Vagina (tissue), 2 donors: ENCODE data around the gene WNK2.

ENCODE experiments used
- POLR2A ChIP-seq, 2 donors: fragments of 450-650 bp; IDR thresholded peaks; one replicate each; pipeline ENCODE4 v1.6.1; 2017; ENCODE audit warnings: antibody characterized with exemption in 2 of 2, mild to moderate bottlenecking in 2 of 2, moderate library complexity in 2 of 2
- TF ChIP-seq, protein P1 (sequence below), 3 experiments: fragments of 450-650 bp in 2 of 3; fragments of 200-600 bp in 1 of 3; sonication (generic) in 1 of 3; IDR thresholded peaks; one replicate each; pipeline ENCODE4 v1.5.1; 2017 to 2019; ENCODE audit warnings: antibody characterized with exemption in 3 of 3, mild to moderate bottlenecking in 2 of 3, moderate library complexity in 2 of 3

DNA sequence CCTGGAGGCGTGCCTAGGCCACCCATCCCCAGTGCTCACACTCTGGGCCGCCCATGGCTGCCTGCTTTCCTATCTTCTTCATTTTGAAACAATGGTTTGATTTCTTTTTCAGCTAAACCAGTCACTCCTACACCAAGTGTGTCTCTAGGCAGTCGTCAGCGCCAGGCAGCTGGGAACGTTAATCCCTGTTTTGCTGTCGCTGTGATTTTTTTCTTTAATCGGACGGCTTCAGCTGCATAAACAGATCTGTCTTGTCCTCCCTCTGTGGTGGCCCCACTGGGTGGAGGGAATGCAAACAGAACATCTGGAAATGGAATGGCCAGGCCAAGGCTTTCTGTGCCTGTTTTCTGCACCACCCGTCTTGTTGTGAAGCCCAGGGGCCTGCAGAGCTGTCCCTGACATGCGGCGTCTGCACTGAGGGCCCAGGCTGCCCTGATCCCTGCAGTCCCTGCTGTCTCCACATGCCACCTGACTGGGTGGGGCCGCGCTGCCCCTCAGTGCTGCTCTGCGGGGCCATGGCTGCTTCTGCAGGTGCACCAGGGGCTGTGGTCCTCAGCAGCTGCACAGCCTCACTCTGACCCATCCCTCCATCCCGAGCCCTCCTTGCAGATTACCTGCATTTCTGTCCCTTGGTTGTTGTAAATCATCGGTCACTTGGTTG lies 51.5 kb downstream of the WNK2 start:
- TF ChIP-seq, protein P1, sequence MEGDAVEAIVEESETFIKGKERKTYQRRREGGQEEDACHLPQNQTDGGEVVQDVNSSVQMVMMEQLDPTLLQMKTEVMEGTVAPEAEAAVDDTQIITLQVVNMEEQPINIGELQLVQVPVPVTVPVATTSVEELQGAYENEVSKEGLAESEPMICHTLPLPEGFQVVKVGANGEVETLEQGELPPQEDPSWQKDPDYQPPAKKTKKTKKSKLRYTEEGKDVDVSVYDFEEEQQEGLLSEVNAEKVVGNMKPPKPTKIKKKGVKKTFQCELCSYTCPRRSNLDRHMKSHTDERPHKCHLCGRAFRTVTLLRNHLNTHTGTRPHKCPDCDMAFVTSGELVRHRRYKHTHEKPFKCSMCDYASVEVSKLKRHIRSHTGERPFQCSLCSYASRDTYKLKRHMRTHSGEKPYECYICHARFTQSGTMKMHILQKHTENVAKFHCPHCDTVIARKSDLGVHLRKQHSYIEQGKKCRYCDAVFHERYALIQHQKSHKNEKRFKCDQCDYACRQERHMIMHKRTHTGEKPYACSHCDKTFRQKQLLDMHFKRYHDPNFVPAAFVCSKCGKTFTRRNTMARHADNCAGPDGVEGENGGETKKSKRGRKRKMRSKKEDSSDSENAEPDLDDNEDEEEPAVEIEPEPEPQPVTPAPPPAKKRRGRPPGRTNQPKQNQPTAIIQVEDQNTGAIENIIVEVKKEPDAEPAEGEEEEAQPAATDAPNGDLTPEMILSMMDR (IDR thresholded peaks at IDR 0.05) = no peak
- TF ChIP-seq POLR2A (IDR thresholded peaks at IDR 0.05) = no peak
